GM11168 (cell line): ENCODE results near the gene EXOC4.
"Not testable (repeated sequence)": the region's sequence is repeated elsewhere in the genome, so short reads cannot be mapped to it uniquely, and the experiment has no call there.

Experiments
- in situ Hi-C: fragments of 300-500 bp; cut with MboI; formaldehyde crosslinking; loops from one replicate; pipeline ENCODE4 v1.12.0; 2022; ENCODE audit warnings: low sequenced_read_pairs; ENCODE audit not compliant: unreplicated experiment

The EXOC4 gene

GRCh38 chr7:133863362-133864061 is 610.6 kb downstream of the EXOC4 start:
- in situ Hi-C loops, result no loop called here

- in situ Hi-C loops, result no loop called here
These were observed 616.7 kb downstream of the EXOC4 start for GRCh38 chr7:133869556-133869955.

- in situ Hi-C loops, result no loop called here
These were observed 618.9 kb downstream of the EXOC4 start for GRCh38 chr7:133871757-133872156.

- in situ Hi-C loops, result no loop called here
These were observed 620.3 kb downstream of the EXOC4 start for GRCh38 chr7:133873187-133873586.

- in situ Hi-C loops, result no loop called here
These were observed 620.8 kb downstream of the EXOC4 start for GRCh38 chr7:133873631-133874030.

- in situ Hi-C loops, result no loop called here
These were observed 630.7 kb downstream of the EXOC4 start for GRCh38 chr7:133883591-133883990.

GRCh38 chr7:133885213-133885612 is 632.3 kb downstream of the EXOC4 start:
- in situ Hi-C loops, result no loop called here

- in situ Hi-C loops, result no loop called here
These were observed 633.2 kb downstream of the EXOC4 start for GRCh38 chr7:133886086-133886485.

- in situ Hi-C loops, result no loop called here
These were observed 633.9 kb downstream of the EXOC4 start for GRCh38 chr7:133886797-133887196.

- in situ Hi-C loops, result no loop called here
These were observed 634.6 kb downstream of the EXOC4 start for GRCh38 chr7:133887459-133887858.

GRCh38 chr7:133888061-133888930 is 635.4 kb downstream of the EXOC4 start:
- in situ Hi-C loops, result no loop called here

- in situ Hi-C loops, result no loop called here
These were observed 651.9 kb downstream of the EXOC4 start for GRCh38 chr7:133904776-133905175.

- in situ Hi-C loops, result not testable (repeated sequence)
These were observed 653.7 kb downstream of the EXOC4 start for GRCh38 chr7:133906553-133906952.

- in situ Hi-C loops, result no loop called here
These were observed 657.9 kb downstream of the EXOC4 start for GRCh38 chr7:133910761-133911160.

- in situ Hi-C loops, result no loop called here
These were observed 658.8 kb downstream of the EXOC4 start for GRCh38 chr7:133911724-133912123.

GRCh38 chr7:133912916-133913697 is 660.2 kb downstream of the EXOC4 start:
- in situ Hi-C loops, result no loop called here

GRCh38 chr7:133916621-133917020 is 663.7 kb downstream of the EXOC4 start:
- in situ Hi-C loops, result loop anchor here (5.0 kb wide), 1 partner anchor 46 kb away; no protein-coding TSS in a partner anchor

- in situ Hi-C loops, result loop anchor here (5.0 kb wide), 1 partner anchor 42 kb away; no protein-coding TSS in a partner anchor
These were observed 666.9 kb downstream of the EXOC4 start for GRCh38 chr7:133919810-133920209.

- in situ Hi-C loops, result no loop called here
These were observed 668.8 kb downstream of the EXOC4 start for GRCh38 chr7:133921635-133922182.

- in situ Hi-C loops, result no loop called here
These were observed 671.1 kb downstream of the EXOC4 start for GRCh38 chr7:133923974-133924373.
